ENCODE results near the gene BHLHA9. TPM values are rescaled to one million over a fixed set of nuclear protein-coding genes. Genes with fewer than 3 reads are reported as not detected.
A peak's percentile ranks its signal among the peaks of the same experiment; 100 is the strongest.
"Not testable (repeated sequence)": the region's sequence is repeated elsewhere in the genome, so short reads cannot be mapped to it uniquely, and the experiment has no call there.

Gene BHLHA9
- total RNA-seq, 2 experiments from 2014 or later = not detected

DNA sequence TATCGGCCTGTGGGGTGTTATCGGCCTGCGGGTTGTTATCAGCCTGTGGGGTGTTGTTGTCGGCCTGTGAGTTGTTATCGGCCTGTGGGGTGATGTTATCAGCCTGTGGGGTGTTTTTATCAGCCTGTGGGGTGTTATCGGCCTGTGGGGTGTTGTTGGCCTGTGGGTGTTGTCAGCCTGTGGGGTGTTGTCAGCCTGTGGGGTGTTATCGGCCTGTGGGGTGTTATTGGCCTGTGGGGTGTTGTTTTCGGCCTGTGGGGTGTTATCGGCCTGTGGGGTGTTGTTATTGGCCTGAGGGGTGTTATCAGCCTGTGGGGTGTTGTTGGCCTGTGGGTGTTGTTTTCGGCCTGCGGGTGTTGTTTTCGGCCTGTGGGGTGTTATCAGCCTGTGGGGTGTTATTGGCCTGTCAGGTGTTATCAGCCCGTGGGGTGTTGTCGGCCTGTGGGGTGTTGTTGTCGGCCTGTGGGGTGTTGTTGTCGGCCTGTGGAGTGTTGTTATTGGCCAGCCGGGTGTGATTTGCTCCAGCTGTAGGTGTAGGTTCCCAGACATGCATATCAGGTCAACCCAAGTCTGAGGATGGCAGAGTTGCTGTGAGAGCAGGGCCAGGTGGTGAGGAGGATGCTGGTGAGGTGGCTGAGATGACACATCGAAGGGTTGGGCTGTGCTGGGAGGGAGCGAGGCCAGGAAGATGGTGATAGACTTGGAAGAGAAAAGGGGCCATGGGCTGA lies 16.3 kb downstream of the BHLHA9 start:
- no peak overlapping the region for H3K27ac Mint-ChIP-seq
- no peaks in the 10 kb centered on the region for H3K27me3 Mint-ChIP-seq (ENCODE audit: low read depth)
- CTCF ChIA-PET = no interaction called here
- H3K36me3 Mint-ChIP-seq (ENCODE audit: low read depth) = no peaks in the 10 kb centered on the region
- no peaks in the 10 kb centered on the region for H3K4me1 Mint-ChIP-seq (ENCODE audit: low read depth)
- H3K4me3 Mint-ChIP-seq = no peak overlapping the region
- no peak for DNase-seq
- peaks cover 2% of the 10 kb centered on the region for H3K9me3 Mint-ChIP-seq
- intact Hi-C loops (cut with micrococcal nuclease) = no loop called here

DNA sequence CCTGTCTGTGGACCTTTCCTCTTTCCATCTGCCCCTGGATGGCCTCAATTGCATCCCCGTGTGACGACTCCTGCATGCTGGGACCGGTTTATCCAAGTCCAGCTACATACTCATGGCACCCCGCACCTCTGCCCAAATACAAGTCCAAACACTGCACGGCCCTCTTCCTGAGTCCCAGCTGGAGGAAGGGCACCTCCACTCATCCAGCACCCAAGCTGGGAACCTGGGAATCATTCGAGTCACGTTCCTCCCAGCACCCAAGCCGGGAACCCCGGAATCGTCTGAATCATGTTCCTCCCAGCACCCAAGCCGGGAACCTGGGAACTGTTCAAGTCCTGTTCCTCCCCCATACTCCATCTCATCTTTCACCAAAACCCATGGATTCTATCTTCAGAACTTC lies 19.5 kb downstream of the BHLHA9 start:
- intact Hi-C loops (cut with micrococcal nuclease) = no loop called here
- H3K27me3 Mint-ChIP-seq (ENCODE audit: low read depth) = no peaks in the 10 kb centered on the region
- H3K4me3 Mint-ChIP-seq = no peak overlapping the region
- CTCF ChIA-PET = no interaction called here
- peaks cover 16% of the 10 kb centered on the region for H3K4me1 Mint-ChIP-seq (ENCODE audit: low read depth)
- H3K9me3 Mint-ChIP-seq = peaks cover 7% of the 10 kb centered on the region
- peaks cover 5% of the 10 kb centered on the region for H3K36me3 Mint-ChIP-seq (ENCODE audit: low read depth)
- no peak for DNase-seq
- no peak overlapping the region for H3K27ac Mint-ChIP-seq

DNA sequence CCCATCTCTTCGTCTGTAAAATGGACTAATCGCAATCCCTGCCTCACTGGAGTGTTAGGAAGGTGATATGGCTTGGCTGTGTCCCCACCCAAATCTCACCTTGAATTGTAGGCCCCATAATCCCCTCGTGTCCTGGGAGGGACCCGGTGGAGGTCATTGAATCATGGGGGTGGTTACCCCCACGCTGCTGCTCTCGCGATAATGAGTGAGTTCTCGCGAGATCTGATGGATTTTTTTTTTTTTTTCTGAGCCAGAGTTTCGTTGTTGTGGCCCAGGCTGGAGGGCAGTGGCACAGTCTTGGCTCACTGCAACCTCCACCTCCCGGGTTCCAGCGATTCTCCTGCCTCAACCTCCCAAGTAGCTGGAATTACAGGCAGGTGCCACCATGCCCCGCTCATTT lies 20.4 kb downstream of the BHLHA9 start:
- H3K27me3 Mint-ChIP-seq (ENCODE audit: low read depth) = no peaks in the 10 kb centered on the region
- intact Hi-C loops (cut with micrococcal nuclease) = no loop called here
- H3K9me3 Mint-ChIP-seq = peaks cover 7% of the 10 kb centered on the region
- CTCF ChIA-PET = no interaction called here
- peaks cover 5% of the 10 kb centered on the region for H3K36me3 Mint-ChIP-seq (ENCODE audit: low read depth)
- no peak for DNase-seq
- H3K4me1 Mint-ChIP-seq (ENCODE audit: low read depth) = peaks cover 26% of the 10 kb centered on the region
- no peak overlapping the region for H3K27ac Mint-ChIP-seq
- no peak overlapping the region for H3K4me3 Mint-ChIP-seq

DNA sequence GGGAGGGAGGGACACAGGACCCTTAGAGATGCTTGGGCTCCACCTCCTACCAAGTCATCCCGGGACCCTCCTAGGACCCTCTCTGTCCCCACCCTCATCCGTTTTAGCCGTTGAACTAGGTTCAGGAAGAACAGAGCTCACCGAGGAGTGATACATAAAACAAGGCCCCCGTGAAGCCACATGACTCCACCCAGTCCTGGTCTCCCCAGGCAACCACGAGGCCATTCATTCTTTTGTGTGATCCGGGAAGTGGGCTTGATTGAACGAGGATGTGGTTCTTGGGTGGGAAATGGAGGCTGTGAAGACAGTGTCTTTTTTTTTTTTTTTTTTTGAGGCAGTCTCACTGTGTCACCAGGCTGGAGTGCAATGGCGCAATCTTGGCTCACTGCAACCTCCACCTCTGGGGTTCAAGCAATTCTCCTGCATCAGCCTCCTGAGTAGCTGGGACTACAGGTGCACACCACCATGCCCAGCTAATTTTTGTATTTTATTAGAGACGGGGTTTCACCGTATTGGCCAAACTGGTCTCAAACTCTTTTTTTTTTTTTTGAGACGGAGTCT lies 24.0 kb downstream of the BHLHA9 start:
- no peak overlapping the region for H3K4me3 Mint-ChIP-seq
- peaks cover 50% of the 10 kb centered on the region for H3K4me1 Mint-ChIP-seq (ENCODE audit: low read depth)
- peaks cover 7% of the 10 kb centered on the region for H3K9me3 Mint-ChIP-seq
- no peaks in the 10 kb centered on the region for H3K27me3 Mint-ChIP-seq (ENCODE audit: low read depth)
- intact Hi-C loops (cut with micrococcal nuclease) = no loop called here
- H3K36me3 Mint-ChIP-seq (ENCODE audit: low read depth) = peaks cover 5% of the 10 kb centered on the region
- CTCF ChIA-PET = interaction anchor here (0.6 kb wide), 1 partner anchor 877 kb away, joined by 3 read pairs; no protein-coding TSS in a partner anchor
- peak; percentile 82 for DNase-seq
- H3K27ac Mint-ChIP-seq = peak overlapping the region; percentile 83

DNA sequence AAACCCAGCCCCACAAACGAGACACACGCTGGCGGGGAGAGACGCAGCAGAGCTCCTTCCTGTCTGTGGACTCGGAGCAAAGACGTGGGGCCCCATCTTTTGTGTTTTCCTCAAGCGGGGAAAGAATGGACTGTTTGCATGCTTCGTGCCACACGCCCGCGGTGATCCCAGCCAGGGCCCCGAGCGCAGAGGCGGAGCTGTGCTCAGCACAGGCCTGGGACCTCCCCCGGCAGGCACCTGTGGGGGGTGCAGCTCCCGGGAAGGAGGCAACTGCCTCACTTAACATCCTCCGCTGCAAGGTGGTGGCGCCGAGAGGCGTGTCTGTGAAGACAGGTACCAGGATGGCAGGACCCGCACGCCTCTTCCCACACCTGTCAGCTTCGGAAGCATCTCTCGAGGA lies 28.4 kb downstream of the BHLHA9 start:
- intact Hi-C loops (cut with micrococcal nuclease) = no loop called here
- peaks cover under 1% of the 10 kb centered on the region for H3K36me3 Mint-ChIP-seq (ENCODE audit: low read depth)

DNA sequence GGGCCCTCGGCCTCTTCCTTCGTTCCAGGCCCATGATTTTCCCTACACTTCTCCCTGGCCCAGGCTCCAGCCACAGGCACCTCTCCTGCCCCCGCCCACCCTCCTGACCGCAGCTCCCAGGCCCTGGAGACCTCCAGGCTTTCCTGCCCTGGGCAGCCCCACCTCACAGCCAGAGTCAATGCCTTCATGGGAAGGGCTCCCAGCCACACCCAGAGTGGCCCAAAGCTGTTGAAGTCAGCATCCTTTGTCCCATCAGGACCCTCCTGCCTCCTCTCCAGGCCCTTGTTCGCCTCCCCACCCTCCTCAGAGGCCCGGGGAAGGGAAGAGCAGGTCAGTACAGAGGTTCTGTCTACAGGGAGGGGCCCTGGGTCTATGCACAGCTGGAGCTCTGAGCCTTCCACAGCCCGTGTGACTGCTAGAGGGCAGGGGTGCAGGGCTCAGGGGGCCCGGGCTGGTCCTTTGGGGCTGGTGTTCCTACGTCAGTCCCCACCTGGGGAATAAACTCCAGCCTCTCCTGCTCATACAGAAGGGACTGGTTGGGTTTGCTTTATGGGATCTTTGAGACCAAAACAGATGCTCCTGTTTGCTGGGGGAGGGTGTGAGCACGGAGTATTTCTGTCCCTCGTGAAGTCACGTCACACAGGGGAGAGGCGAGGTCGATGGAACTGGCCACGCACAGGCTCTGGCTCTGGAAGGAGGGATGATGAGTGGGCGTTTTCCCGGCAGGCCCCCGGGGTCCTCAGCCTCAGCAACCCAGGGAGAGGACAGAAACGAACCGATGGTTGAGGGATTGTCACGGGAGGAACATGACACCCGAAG lies 29.5 kb downstream of the BHLHA9 start:
- H3K36me3 Mint-ChIP-seq (ENCODE audit: low read depth) = no peaks in the 10 kb centered on the region
- no peak overlapping the region for H3K4me3 Mint-ChIP-seq
- CTCF ChIA-PET = no interaction called here

More for the DNA sequence above, 28.4 kb downstream of the BHLHA9 start:
- H3K27ac Mint-ChIP-seq = no peak overlapping the region
- peaks cover under 1% of the 10 kb centered on the region for H3K9me3 Mint-ChIP-seq
- peak; percentile 72 for DNase-seq
- peak overlapping the region; percentile 4 for H3K4me3 Mint-ChIP-seq
- peaks cover 45% of the 10 kb centered on the region for H3K4me1 Mint-ChIP-seq (ENCODE audit: low read depth)
- CTCF ChIA-PET = interaction anchor here (0.9 kb wide), 1 partner anchor 112 kb away, joined by 3 read pairs; no protein-coding TSS in a partner anchor
- H3K27me3 Mint-ChIP-seq (ENCODE audit: low read depth) = no peaks in the 10 kb centered on the region

DNA sequence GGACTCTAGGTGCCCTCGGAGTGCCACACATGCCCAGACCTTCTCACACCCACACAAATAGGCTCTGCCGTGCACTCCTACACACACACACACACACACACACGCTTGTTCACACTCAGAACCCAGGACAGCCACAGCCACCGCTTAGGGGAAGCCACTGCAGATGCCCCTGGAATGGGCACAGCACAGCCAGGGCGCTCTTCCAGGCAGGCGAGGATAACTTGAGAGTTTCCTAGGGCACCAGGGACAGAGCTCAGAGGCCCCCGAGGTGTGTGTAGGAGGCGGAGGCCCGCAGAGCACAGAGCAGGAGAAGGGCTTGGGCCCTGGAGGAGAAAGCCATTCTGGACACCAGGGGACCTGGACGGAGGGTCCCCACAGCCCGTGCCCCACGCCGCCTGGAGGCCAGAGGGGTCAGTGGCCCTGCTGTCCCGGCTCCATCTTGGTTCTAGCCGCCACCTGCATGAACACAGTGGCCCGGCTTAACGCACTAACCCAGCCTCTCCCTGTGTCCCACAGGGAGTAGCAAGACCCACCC lies 30.2 kb downstream of the BHLHA9 start:
- no peak for DNase-seq
- Mint-ChIP-seq H3K9me3 (no peaks in the 10 kb centered on the region), H3K4me3 (no peak overlapping the region), H3K27me3 (ENCODE audit: low read depth) (no peaks in the 10 kb centered on the region), H3K27ac (no peak overlapping the region), H3K36me3 (ENCODE audit: low read depth) (no peaks in the 10 kb centered on the region), H3K4me1 (ENCODE audit: low read depth) (peaks cover 27% of the 10 kb centered on the region)
- CTCF ChIA-PET = no interaction called here
- intact Hi-C loops (cut with micrococcal nuclease) = no loop called here

More for the DNA sequence above, 29.5 kb downstream of the BHLHA9 start:
- Mint-ChIP-seq H3K9me3 (no peaks in the 10 kb centered on the region), H3K4me1 (ENCODE audit: low read depth) (peaks cover 33% of the 10 kb centered on the region), H3K27ac (no peak overlapping the region), H3K27me3 (ENCODE audit: low read depth) (no peaks in the 10 kb centered on the region)
- intact Hi-C loops (cut with micrococcal nuclease) = no loop called here
- no peak for DNase-seq

DNA sequence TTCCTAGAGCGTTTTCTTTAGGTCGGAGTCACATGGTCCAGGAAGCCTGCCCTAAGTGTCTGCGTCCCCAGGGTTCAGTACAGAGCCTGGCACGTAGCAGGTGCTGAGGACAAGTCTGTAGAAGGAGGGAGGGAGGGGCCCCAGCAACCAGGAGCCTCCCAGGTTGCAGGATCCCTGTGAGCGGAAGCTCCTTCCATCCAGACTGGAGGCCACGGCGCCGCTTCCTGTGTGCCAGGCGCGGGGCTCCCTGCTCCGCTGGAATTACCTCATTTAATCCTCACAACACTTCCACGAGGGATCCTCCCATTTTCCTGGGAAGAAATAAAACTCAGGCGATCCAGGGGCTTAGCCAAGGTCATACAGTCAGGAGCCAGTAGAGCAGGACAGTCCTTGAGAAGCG lies 31.3 kb downstream of the BHLHA9 start:
- Mint-ChIP-seq H3K4me1 (ENCODE audit: low read depth) (peaks cover 20% of the 10 kb centered on the region), H3K36me3 (ENCODE audit: low read depth) (no peaks in the 10 kb centered on the region), H3K27me3 (ENCODE audit: low read depth) (no peaks in the 10 kb centered on the region), H3K27ac (no peak overlapping the region), H3K9me3 (no peaks in the 10 kb centered on the region), H3K4me3 (no peak overlapping the region)
- intact Hi-C loops (cut with micrococcal nuclease) = no loop called here
- CTCF ChIA-PET = no interaction called here
- DNase-seq = no peak

DNA sequence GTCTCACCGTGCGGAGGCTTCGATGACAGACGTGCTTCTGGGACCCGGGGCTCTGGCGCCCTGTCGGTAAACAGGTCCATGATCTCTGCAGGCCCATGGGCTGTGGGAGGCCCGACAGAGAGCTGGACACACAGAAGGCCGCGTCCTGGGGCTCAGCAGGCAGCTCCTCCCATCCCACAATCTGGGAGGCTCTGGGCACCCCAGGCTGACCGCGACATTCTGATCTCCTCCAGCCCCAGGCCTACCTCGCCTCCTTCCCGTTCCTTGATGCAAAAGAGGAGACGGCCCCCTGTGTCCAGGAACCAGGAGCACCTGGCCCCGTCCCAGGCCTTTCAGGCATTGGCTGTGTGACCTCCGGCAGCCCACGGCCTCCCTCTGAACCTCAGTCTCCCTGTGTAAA lies 32.5 kb downstream of the BHLHA9 start:
- H3K27ac Mint-ChIP-seq = no peak overlapping the region
- intact Hi-C loops (cut with micrococcal nuclease) = no loop called here
- CTCF ChIA-PET = no interaction called here
- peaks cover 3% of the 10 kb centered on the region for H3K27me3 Mint-ChIP-seq (ENCODE audit: low read depth)
- no peaks in the 10 kb centered on the region for H3K36me3 Mint-ChIP-seq (ENCODE audit: low read depth)
- peaks cover 12% of the 10 kb centered on the region for H3K4me1 Mint-ChIP-seq (ENCODE audit: low read depth)
- H3K9me3 Mint-ChIP-seq = no peaks in the 10 kb centered on the region
- H3K4me3 Mint-ChIP-seq = no peak overlapping the region
- no peak for DNase-seq

DNA sequence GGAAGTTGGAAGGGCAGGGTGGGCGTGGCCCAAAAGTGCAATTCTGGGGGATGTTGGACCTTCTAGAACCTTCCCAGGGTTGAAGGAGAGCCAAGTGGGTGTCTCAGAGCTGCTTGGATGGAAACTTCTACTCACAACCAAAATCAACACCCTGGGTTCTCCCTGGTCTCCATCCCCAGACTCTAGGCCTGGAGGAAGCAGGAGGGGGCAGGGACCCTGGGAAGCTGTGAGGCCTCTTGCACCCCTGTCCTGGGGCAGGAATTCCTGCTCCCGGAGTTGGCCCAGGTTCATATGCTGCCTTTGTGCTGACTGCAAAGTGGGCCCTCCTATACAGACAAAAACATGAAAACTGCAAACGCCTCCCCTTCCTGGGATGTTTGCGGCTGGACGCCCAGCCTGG lies 34.3 kb downstream of the BHLHA9 start:
- intact Hi-C loops (cut with micrococcal nuclease) = no loop called here

DNA sequence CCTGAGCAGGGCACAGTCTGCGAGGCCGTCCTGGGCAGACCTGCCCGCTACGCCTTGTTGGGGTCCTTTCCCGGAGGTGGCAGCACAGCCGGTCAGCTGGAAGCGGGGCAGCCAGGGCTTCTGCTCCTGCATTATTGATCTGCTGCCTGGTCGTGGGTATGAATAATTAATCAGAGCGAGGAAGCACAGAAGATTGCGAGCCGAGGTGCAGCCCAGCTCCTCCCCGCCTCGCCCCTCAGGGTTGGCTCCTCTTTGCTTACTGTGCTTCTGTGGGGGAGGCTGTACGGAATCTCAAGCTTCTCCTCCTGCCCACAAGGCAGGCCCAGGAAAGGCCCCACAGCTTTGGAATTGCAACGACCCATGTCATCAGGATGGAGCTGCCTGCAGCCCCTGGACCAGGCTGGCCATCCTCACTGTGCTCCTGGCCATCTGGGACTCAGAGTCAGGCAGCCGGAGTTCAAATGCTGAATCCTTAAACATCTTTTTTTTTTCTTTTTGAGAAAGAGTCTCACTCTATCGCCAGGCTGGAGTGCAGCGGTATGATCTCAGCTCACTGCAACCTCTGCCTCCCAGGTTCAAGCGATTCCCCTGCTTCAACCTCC lies 34.8 kb downstream of the BHLHA9 start:
- no peak for DNase-seq
- CTCF ChIA-PET = no interaction called here
- Mint-ChIP-seq H3K27me3 (ENCODE audit: low read depth) (peaks cover 3% of the 10 kb centered on the region), H3K4me3 (no peak overlapping the region), H3K9me3 (no peaks in the 10 kb centered on the region), H3K27ac (no peak overlapping the region), H3K4me1 (ENCODE audit: low read depth) (no peaks in the 10 kb centered on the region), H3K36me3 (ENCODE audit: low read depth) (no peaks in the 10 kb centered on the region)
- intact Hi-C loops (cut with micrococcal nuclease) = no loop called here

More for the DNA sequence above, 34.3 kb downstream of the BHLHA9 start:
- Mint-ChIP-seq H3K9me3 (no peaks in the 10 kb centered on the region), H3K36me3 (ENCODE audit: low read depth) (no peaks in the 10 kb centered on the region), H3K27ac (no peak overlapping the region), H3K27me3 (ENCODE audit: low read depth) (peaks cover 3% of the 10 kb centered on the region), H3K4me3 (no peak overlapping the region), H3K4me1 (ENCODE audit: low read depth) (no peaks in the 10 kb centered on the region)
- CTCF ChIA-PET = no interaction called here
- DNase-seq = no peak

DNA sequence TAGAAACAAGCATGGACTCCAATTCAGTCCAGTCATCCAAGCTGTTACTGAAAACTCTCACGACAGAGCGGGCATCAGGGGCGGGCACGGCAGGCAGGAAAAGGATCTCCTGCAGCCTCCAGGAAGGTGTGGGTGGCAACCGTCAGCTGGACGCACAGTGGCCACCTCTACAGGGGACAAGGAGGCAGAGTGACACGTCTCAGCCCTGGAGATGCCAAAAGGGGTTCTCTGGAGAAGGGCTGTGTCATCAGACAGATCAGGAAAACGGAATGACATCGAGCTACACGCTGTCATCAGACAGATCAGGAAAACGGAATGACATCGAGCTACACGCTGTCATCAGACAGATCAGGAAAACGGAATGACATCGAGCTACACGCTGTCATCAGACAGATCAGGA lies 37.6 kb downstream of the BHLHA9 start:
- intact Hi-C loops (cut with micrococcal nuclease); H3K36me3 Mint-ChIP-seq (ENCODE audit: low read depth); CTCF ChIA-PET; DNase-seq; H3K9me3 Mint-ChIP-seq; H3K4me3 Mint-ChIP-seq; H3K4me1 Mint-ChIP-seq (ENCODE audit: low read depth); H3K27me3 Mint-ChIP-seq (ENCODE audit: low read depth); H3K27ac Mint-ChIP-seq: not testable (repeated sequence)
